AG08396 (cell line): ENCODE measurements around the gene PAEP.

Experiments used
- DNase-seq: peaks from one replicate; pipeline ENCODE4 v3.0.0; 2012; ENCODE audit warnings: low spot score, mixed read lengths

Gene PAEP

DNA sequence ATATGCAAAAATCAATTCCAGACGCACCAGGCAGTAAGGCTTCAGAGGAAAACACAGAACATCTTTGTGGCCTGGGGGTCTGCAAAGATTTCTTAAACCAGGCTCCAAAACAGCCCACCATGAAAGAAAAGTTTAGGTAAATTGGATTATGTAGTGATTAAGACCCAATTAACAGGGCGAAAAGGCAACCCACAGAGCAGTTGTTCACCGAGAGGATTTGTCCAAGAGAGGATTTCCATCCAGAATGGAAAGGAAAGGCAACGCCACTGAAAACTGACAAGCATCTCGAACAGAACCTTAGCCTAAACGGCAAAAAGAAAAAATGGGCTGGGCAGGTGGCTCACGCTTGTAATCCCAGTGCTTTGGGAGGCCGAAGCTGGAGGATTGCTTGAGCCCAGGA, 40.4 kb downstream of the PAEP start:
- no peak for DNase-seq

DNA sequence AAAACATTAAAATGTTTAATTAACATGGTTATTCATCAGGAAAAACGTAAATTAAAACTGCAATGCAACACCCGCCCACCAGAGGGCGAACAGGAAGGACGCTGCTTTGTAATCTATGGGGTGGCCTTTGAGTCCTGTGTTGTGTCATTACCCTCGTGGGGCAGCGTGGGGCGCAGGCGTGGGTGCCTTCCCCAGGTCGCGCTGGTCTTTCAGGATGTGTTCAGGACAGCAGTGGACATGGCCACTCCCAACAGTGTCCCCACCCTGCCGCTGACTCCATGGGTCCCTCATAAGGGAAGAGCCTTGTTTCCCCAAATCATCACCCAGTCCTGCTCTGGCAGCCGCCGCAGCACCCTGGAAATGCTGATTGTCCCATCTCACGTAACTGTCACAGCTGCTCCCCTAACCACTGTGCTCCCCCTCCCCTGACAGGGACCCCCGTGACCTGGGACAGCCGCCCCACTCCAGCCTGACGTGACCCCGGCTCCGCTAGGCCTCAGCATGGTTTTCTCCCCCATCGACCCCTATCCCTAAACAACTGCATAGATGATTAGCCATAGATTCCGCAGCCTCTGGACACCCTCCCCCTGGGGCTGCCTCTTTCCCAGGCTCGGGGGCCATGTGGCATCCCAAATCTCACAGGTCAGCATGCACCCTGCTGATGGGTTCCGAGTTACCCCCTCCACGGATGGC, 41.4 kb downstream of the PAEP start:
- peak; percentile 71 for DNase-seq

DNA sequence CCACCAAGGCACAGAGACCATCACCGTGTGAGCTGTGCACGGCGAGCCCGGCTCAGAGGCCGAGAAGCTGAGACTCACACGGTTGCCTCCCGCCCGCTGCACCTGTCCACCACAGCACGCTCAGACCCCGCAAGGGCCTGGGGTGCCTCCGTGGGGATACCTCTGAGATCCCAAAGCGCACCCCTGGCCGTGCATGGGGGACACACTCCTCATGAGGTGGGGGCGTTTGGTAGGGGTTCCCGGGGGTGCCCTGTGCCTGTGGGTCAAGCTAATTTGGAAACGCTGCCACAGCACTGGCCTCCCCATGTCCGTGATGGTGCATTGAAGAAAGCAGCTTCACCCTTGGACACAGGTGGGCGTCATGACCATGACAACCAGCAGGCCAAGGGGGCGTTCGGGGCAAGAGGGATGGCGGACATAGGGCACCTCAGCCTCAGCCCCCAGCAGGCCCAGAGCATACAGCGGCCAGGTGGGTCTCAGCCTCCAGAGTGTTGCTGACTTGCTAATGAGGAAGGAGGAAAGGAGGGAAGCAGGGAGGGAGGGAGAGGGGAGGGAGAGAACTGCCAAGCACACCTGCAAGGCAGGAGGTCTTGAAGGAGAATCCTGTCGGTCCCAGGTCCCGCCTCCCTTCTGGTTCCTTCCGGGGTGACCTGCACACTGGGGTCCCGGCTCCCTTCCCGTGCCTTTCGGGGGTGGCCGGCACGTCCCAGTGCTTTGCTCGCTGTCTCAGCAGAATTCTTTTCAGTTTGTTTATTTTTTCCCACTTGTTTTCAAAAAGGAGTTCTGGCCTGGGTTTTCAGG, 43.1 kb downstream of the PAEP start:
- DNase-seq, result no peak

DNA sequence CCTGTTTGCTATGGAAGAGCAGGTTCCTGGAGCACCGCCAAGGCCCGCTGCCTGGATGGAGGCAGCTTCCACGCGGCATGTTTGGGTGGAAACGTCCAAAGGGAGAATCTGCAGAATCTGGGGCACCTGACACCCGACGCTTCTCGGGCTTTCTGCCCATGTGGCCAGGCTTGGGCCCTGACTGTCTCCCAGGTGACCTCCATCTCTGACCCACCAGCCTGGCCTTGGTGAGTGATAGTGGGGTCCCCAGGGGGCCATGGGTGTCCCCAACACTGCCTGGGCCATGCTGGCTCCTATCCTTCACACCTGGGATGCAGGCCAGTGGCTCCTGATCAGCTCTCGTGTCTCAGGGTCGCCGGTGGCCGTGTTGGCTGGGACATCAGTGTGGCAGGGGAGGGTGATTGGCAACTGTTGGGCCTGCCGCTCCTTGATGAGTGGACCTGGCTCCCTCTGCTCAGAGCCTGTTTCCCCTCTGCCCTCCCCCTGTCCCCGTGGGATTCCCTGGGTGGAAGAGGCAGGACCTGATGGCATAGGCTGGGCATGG, 43.8 kb downstream of the PAEP start:
- DNase-seq, result no peak

DNA sequence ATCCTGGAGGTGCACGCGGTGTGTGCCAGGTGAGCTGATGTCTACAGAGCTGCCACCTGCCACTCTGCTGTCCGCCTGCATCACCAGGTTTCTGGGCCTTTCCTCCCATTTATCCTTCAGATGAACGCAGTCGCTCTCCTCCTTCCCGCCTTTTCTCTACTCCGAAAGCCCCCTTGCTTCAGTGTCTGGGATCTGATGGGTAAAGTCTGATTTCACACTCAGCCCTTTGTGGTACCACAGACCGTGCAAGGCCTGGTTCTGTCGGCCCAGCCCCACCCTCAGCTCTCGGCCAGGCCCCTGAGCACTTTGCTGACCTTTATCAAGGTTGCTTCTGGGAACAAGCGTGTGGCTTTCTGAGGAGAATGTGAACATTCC, 45.3 kb downstream of the PAEP start:
- no peak for DNase-seq

DNA sequence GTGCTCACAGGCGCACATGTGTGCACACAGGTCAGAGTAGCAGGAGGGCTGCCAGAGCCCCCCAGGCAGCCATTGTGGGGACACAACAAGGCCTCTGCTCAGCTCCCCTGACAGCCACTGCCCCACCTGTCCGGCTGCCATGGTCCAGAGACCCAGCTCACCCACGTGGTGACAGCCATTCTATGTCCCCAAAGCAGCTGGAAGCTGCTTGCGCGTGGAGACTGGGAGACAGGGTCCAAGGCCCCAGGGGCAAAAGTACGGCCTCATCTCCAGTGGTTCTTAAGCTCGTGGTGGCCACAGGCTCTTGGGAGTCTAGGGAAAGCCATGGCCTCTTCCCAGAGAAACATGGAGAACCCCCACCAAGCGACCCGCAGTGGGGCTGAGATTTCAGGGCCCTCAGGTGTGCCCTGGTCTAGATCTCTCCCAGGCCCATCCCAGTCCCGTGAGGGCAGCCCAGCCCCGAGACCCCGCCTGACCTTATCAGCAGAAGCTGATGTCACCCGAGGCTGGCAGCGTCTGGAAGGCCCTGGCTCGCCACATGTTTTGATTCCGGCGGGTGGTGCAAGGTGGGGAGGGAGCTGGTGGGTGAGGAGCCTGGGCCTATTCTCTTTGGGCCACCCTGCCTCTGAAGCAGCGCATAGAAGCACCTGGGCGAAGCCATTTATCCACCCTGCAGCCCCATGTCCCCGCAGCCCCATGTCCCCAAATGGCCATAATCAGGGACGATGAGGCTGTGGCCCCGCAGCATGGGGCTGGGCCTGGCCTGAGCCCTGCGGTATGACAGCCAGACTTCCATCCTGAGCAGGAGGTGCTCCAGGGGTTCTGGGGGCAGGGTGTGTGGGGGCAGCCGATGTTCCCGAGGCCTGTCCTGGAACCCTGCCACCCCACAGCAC, 46.1 kb downstream of the PAEP start:
- DNase-seq, result peak; percentile 3

DNA sequence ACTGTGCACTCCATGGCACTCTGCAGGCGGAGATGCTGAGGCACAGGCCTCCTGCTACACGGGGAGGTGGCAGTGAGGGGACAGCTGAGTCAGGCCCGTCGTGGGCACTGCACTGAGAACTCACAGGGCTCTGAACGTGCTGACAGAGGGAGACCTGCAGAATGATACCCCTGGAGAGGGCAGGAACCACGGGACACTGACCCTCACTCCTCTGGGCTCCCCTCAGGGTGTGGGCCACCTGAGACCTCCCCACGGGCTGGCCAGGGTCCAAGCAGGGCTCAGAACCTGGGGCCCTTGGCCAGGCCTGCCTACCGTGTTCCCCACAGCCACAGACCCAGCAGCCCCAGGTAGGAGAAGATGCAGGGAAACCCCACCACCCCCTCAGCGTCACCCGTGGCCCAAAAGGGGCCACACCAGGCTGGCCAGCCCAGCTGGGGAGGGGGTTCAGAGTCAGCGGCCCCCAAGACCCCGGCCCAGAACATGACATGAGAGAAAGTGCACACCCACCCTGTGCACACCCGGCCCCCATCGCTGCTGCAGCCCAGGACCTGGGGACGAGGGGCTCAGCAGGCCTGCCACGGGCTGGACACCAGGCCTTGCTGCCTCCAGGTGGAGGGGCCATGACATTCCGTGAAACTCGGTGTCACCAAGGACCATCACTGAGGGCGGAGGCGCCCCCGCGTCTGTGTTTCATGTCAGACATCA, 46.9 kb downstream of the PAEP start:
- DNase-seq, result no peak

DNA sequence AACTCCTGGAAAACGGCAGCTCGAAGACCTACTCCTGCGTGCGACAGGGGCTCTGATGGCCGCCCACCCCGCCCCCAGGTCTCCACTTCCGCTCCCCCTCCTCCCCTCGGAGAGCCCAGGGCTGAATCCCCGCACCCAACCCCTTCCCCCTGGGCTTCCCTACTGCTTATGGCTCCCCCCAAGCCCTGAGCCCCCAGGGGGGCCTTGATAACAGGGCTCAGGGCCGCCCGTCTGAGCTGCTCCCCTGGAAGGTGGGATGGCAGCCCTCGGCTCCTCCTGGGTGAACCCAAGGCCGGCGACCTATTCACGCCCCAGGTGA, 47.4 kb downstream of the PAEP start:
- DNase-seq, result no peak

DNA sequence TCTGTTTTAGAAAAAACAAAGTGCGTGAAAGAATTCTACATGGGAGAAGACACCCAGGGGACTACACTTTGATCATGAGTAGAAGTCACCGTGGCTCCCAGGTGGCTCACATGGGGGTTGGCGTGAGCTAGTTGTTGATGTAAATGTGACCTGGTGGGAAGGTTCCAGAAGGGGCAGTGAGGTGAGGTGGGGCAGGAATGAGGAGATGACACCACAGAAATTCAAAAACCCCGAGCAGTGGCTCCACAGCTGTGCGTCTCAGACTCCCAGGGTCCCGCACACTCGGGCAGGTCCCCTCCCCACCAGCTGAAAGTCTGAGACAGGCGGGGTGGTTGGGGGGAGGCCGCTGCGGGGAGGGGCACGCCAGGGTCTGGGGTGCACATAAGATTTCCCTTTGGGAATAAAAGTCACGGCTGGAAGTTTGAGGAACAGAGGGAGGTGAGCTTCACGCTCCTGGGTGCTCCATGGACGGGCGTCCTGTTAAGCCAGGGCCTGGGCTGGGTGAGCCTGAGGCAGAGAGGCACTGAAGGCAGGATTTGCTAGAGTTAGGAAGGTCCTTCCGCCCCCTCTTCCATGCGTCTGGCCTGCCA, 47.9 kb downstream of the PAEP start:
- DNase-seq, result no peak

DNA sequence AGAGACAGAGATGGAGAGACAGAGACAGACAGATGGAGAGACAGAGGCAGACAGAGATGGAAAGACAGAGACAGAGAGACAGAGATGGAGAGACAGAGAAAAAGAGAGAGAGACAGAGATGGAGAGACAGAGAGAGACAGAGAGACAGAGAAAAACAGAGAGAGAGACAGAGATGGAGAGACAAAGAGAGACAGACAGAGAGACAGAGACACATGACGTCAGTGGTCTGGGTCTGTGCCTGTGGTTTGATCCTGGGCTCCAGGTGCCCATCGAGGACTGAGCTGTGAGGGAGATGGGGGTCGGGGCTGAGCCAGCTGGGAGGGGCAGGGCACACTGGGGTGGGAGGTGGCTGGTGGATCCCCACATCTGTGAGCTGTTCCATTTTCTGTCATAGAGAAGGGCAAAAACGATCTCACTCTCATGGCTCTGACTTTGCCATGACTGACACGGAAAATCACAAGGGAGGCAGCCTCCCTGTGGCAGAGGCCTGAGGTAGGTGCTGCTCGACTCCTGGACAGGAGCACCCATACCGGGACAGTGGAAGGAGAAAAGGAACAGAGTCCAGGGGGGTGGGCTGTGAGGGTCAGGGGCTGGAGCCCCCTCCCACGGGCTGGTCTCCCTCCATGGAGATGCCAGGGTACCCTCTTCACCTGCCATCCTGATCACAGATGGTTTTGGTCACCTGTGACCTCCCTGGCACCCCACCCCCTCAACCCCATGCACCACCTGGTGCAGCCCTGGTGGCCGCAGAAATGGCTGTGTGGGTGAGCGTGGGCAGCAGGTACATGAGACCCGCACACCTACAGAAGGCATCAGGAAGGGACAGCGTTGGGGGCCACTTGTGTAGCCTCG, 49.0 kb downstream of the PAEP start:
- no peak for DNase-seq

DNA sequence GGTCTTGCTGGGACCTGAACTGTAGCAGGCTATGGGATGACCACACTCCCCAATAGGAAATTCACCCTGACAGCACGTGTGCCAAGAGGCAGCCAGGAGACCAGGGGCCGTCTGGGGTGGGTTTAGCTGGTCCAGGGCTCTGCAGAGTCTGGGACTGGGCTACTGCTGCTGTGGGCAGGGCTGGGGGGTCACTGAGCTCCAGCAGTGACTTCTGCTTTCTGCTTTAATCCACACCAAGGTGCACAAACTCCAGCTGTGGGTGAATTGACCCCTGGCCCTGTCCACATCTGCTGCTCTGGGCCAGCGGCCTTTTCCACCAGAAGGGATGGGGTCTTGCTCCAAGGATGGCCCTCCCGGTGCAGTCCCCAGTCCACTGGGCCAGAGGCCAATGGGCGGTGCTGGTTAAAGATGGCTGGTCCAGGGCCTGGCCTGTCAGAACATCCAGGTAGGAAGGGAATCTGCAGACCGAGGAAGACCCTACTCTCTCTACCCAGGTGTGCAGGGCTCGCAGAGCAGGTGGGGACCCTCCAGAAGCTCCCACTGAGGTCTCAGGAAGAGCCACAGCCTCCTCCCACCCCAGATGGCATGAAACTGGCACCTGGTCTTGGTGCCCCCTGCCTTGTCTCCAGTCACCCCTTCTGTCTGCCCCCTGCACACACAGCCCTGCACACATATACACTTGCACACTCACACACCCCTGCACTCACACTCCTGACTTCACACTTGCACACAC, 49.8 kb downstream of the PAEP start:
- no peak for DNase-seq

DNA sequence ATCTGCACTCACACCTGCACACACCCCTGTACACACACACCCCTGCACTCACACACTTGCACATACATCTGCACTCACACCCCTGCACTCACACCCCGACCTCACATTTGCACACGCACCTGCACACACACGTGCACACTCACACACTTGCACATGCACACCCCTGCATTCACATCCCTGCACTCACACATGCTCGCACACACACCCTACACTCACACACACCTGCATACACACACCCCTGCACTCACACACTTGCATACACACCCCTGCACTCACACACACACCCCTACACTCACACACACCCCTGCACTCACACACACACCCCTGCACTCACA, 50.3 kb downstream of the PAEP start:
- DNase-seq, result no peak

DNA sequence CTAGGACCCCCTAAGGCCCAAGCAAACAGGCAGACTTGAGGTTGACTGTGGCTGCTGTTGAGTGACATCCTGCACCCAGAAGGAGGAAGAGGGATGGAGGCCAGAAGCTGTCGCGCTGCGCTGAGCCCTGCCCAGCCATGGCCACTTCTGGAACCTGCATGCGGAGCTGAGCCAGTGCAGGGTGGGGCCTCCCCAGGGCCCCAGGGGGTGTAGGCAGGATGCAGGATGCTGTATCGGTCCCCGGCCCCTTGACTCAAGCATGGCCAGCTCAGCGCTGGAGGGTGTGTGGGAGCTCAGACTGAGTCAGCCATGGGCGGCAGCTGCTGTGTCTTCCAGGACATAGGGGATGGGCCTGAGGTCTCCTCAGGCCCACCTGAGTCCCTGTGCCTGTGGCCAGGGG, 50.9 kb downstream of the PAEP start:
- no peak for DNase-seq

DNA sequence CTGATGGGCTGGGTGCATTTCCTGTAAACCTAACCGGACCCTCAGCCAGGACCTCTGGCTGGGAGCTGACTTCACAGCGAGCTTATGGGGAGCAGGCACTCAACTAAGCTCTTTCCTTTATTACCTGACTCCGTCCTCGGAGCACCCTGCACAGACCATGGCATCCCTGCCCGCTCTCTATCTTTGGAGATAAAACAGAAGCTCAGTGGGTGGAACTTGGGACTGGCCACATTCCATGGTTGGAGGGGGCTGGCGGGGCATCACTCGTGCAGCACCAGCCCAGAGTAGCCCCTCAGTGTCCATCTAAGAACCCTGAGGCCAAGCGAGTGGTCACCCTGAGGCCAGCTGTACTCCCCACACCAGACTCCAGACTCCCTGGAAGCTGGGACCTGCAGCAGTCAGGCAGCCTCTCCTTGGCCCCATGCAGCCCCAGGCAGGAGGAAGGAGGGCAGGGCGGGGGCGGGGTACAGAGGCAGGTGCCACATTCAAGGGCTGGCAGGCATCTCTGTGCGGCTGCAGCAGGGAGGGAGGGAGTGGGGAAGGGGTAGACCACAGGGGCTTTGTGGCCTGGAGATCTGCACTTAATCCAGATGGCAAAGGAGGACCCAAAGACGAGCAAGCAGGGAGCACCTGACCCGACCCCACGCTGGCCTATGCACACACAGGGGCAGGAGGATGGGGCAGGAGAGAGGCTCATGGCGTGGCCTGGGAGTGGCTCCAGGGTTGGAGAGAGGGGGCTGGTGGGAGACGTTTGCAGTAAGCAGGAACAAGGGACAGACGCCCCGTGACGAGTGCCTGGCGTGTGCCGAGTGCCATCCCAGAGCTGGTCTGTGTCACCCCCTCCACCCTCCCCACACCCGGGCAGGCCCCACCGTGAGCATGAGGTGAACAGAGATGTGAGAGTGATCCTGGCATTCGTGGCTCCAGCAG, 51.7 kb downstream of the PAEP start:
- DNase-seq, result no peak

DNA sequence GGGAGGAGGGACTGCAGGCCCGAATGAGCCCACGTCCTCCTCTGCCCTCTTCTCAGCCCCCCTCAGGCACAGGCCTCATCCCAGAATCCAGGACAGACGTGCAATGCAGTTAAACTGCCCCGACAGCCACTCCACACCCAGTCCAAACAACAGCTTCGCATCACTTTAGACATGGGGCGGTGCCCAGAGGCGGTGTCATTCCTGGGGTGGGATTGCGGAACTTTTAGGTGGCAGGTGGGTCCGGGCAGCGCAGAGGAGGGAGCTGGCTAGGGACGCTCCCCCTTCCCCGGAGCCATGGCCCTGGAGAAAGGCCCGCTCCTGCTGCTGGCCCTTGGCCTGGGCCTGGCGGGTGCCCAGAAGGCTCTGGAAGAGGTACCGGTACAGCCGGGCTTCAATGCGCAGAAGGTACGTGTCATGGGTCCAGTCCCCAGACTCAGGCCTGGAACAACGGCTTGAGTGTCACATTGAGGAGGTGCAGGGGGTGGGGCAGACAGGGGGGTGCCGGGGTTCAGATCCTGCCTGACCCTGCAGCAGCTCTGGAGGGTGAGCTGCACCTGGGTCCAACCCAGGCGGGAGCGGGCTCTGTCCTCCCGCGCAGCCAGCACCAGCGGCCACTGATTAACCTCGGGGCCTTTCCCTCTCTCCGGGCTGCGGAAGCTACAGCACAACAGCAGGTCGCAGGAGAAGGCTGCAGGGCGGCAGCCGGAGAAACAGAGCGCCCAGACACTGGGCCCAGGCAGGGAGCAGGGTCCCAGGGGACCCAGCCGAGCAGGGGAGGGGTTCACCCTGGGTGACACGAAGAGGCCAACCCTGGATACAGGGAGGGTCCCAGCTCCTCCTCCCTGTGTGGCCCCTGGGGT, 52.6 kb downstream of the PAEP start:
- no peak for DNase-seq

DNA sequence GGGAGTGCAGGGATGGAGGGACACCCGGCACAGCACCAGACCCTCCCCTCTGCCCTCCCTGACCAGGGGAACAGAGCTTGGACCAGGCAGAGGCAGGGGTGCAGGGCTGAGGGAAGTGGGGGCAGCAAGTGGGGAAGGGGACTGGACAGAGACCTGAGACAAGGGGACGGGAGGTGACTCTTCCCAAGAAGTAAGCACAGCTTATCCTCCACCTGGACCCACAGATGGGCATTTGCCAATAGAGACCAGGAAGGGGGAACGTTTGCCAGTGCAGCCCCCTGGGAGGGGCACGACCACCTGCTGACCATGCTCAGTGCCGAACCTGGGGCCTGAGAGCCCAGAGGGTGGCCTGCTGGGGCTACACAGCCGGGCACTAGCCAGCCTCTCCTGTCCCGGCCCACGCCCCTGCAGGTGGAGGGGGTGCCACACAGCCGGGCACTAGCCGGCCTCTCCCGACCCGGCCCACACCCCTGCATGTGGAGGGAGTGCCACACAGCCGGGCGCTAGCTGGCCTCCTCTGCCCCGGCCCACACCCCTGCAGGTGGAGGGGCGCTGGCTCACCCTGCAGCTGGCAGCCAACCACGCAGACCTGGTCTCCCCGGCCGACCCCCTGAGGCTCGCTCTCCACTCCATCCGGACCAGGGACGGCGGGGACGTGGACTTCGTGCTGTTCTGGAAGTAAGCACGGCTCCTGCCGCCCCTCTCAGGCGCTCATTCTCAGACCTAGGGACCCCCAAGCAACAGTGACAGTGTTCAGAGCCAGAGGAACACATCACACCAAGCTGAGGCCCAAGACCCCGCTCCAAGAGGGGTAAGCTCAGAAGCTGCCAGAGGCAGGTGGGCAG, 53.5 kb downstream of the PAEP start:
- DNase-seq, result no peak
